ENCODE data around the gene NELL2. TPM values are rescaled to one million over a fixed set of nuclear protein-coding genes. Genes with fewer than 3 reads are reported as not detected.

NELL2 gene
- total and polyA plus RNA-seq, 9 of the 15 experiments (the other 6 are each of a cell fraction or from before 2014, with no cell fraction given), result 0.32 to 1.1 (median 0.53) TPM

DNA sequence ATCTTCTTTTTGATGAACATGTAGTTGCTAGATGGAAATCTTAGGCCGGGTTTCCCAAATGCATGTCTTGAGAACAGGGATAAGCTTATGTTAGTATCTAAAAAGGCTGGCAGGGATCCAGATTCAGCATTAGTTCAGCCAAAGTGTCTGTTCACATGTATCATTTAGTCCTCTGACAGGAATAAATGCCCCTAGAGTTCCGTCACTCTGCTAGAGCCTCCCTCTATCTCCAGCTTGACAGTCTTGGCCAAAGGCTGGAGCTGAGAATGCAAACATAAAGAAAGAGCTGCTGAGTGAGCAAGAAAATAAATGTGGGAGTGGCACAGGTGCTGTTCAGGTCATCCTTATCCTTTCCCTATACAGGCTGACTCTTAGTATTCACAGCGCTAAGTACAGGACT is 13.8 kb upstream of the NELL2 start:
- intact Hi-C loops (cut with micrococcal nuclease), result no loop called here
- WGBS (ENCODE audit: insufficient coverage, low coverage, missing lambda C conversion rate), result 6% methylated on average over 3 of the region's 3 CpGs
- peak in 2 of 4 experiments; percentile 4 to 16 for DNase-seq (ENCODE audit: extremely low read depth in 1 of 4, low spot score in 3 of 4)
- no peak overlapping the region; a peak in 1 of 4 replicates for H3K9ac ChIP-seq (ENCODE audit: insufficient read depth in 1 of 2, low read depth in 2 of 2, low read length in 2 of 2)
- no peaks in the 10 kb centered on the region for H4K20me1 ChIP-seq (replicated peaks; ENCODE audit: control insufficient read depth, insufficient read depth, low read length)
- peak overlapping the region; percentile 61 for H2AFZ ChIP-seq (ENCODE audit: low read depth, low read length)
- no peaks in the 10 kb centered on the region for H3K9me1 ChIP-seq (ENCODE audit: control insufficient read depth, insufficient read depth, low read length)
- in situ Hi-C loops (cut with MboI), result no loop called here
- H3K36me3 ChIP-seq (ENCODE audit: control insufficient read depth, insufficient read depth, low read length), result no peaks in the 10 kb centered on the region
- no peaks in the 10 kb centered on the region for H3K27me3 ChIP-seq (ENCODE audit: control insufficient read depth in 2 of 2, insufficient read depth in 2 of 2, low read length in 2 of 2)
- ChIA-PET CTCF (ENCODE audit: low intra/inter-chr PET ratio) (no interaction called here), POLR2A (no interaction called here)
- ATAC-seq, result peak; percentile 65
- TF ChIP-seq NFIC (IDR thresholded peaks at IDR 0.05) (peak; percentile 62), CBFA2T2 (conservative IDR thresholded peaks at IDR 0.05) (no peak)
- H3K4me1 ChIP-seq (replicated peaks in 1 of 2; ENCODE audit: control insufficient read depth in 2 of 2, insufficient read depth in 2 of 2, low read length in 2 of 2), result peaks cover 0 to 9% of the 10 kb centered on the region in 2 experiments; a peak in 2 of 5 replicates
- no TSS peak for BruUV-seq (replicated peaks)
- H3K4me3 ChIP-seq, result no peak overlapping the region
- H3K27ac ChIP-seq (ENCODE audit: extremely low read depth, low read depth, low read length), result 0 out of 3 replicates have a peak overlapping the region, but pooled peaks have one; percentile 5
- FAIRE-seq, result no peak
- H3K79me2 ChIP-seq (ENCODE audit: control insufficient read depth, insufficient read depth, low read length), result no peaks in the 10 kb centered on the region
- H3K9me3 ChIP-seq (replicated peaks; ENCODE audit: control insufficient read depth, insufficient read depth, low read depth, low read length), result no peaks in the 10 kb centered on the region
- H3K4me2 ChIP-seq (ENCODE audit: insufficient read depth, low read length), result no peak overlapping the region

- H3K36me3 ChIP-seq (ENCODE audit: control insufficient read depth, insufficient read depth, low read length), result no peaks in the 10 kb centered on the region
- H3K79me2 ChIP-seq (ENCODE audit: control insufficient read depth, insufficient read depth, low read length), result no peaks in the 10 kb centered on the region
- H3K4me2 ChIP-seq (ENCODE audit: insufficient read depth, low read length), result peak overlapping the region; percentile 55
- FAIRE-seq (peak; percentile 67), ATAC-seq (peak; percentile 95), DNase-seq (ENCODE audit: extremely low read depth in 1 of 4, low spot score in 3 of 4) (peak; percentile 51 to 65 (median 55))
- H3K27me3 ChIP-seq (ENCODE audit: control insufficient read depth in 2 of 2, insufficient read depth in 2 of 2, low read length in 2 of 2), result no peaks in the 10 kb centered on the region
- no peaks in the 10 kb centered on the region for H3K9me1 ChIP-seq (ENCODE audit: control insufficient read depth, insufficient read depth, low read length)
- 2% methylated on average over 3 of the region's 3 CpGs for WGBS (ENCODE audit: insufficient coverage, low coverage, missing lambda C conversion rate)
- peaks cover 0 to 9% of the 10 kb centered on the region in 2 experiments; a peak in 2 of 5 replicates for H3K4me1 ChIP-seq (replicated peaks in 1 of 2; ENCODE audit: control insufficient read depth in 2 of 2, insufficient read depth in 2 of 2, low read length in 2 of 2)
- intact Hi-C loops (cut with micrococcal nuclease), result no loop called here
- POLR2A ChIA-PET, result no interaction called here
- H3K9ac ChIP-seq (ENCODE audit: insufficient read depth in 1 of 2, low read depth in 2 of 2, low read length in 2 of 2), result no peak overlapping the region; a peak in 1 of 4 replicates
- CTCF ChIA-PET (ENCODE audit: low intra/inter-chr PET ratio), result no interaction called here
- BruUV-seq (replicated peaks), result no TSS peak
- in situ Hi-C loops (cut with MboI), result no loop called here
- no peaks in the 10 kb centered on the region for H3K9me3 ChIP-seq (replicated peaks; ENCODE audit: control insufficient read depth, insufficient read depth, low read depth, low read length)
- no peaks in the 10 kb centered on the region for H4K20me1 ChIP-seq (replicated peaks; ENCODE audit: control insufficient read depth, insufficient read depth, low read length)
- H2AFZ ChIP-seq (ENCODE audit: low read depth, low read length), result peak overlapping the region; percentile 83
- peak overlapping the region; percentile 68 for H3K27ac ChIP-seq (ENCODE audit: extremely low read depth, low read depth, low read length)
- H3K4me3 ChIP-seq, result no peak overlapping the region
- TF ChIP-seq U2AF1 (optimal IDR thresholded peaks at IDR 0.05; ENCODE audit: low read depth, low read length), result no peak
- peak; percentile 38 for TF ChIP-seq NFIC (IDR thresholded peaks at IDR 0.05)
- no peak for TF ChIP-seq HIVEP1 (CRISPR knock-in tag; IDR thresholded peaks at IDR 0.05)
- TF ChIP-seq SMAD3 (CRISPR knock-in tag; conservative IDR thresholded peaks at IDR 0.05), result no peak
- peak; percentile 75 for TF ChIP-seq NFE2 (IDR thresholded peaks at IDR 0.05; ENCODE audit: low read depth)
- TF ChIP-seq MYBL2 (IDR thresholded peaks at IDR 0.05; ENCODE audit: low read depth), result peak; percentile 42; the same call in 1 of the 2 replicates
- no peak for TF ChIP-seq MYBL2 (CRISPR knock-in tag; IDR thresholded peaks at IDR 0.05; ENCODE audit: borderline replicate concordance)
- no peak for TF ChIP-seq NFIX (CRISPR knock-in tag; IDR thresholded peaks at IDR 0.05; ENCODE audit: low read depth)
- no peak for TF ChIP-seq ETV6 (IDR thresholded peaks at IDR 0.05; ENCODE audit: borderline replicate concordance in 1 of 2, low read depth in 2 of 2, low read length in 1 of 2)
- no peak for TF ChIP-seq ETV6 (CRISPR knock-in tag; IDR thresholded peaks at IDR 0.05; ENCODE audit: borderline replicate concordance)
- TF ChIP-seq NCOR1 (IDR thresholded peaks at IDR 0.05), result peak; percentile 53; the same call in 1 of the 2 replicates
- peak; percentile 80 for TF ChIP-seq DPF2 (IDR thresholded peaks at IDR 0.05)
- no peak for TF ChIP-seq ID3 (CRISPR knock-in tag; IDR thresholded peaks at IDR 0.05)
- TF ChIP-seq ID3 (tag; IDR thresholded peaks at IDR 0.05), result 0 out of 2 replicates have a peak, but pooled peaks have one; percentile 57
- 0 out of 2 replicates have a peak, but pooled peaks have one; percentile 56 for TF ChIP-seq CHAMP1 (IDR thresholded peaks at IDR 0.05)
Measured at GRCh38 chr12:44889162-44889561, 13.0 kb upstream of the NELL2 start.

Data from K562 (cell line).